MM.1S (cell line): Measurements from ENCODE around the gene GGN.
"Not testable (repeated sequence)": the region's sequence is repeated elsewhere in the genome, so short reads cannot be mapped to it uniquely, and the experiment has no call there.

Experiments used
- DNase-seq: peaks from one replicate; pipeline ENCODE4 v3.0.0-alpha.2; 2015
- H2AFZ ChIP-seq: fragments of 300-600 bp; sonication (generic); 2 replicates; pipeline ENCODE4 v1.6.0; 2016; ENCODE audit warnings: antibody characterized with exemption, low read length
- H3F3A ChIP-seq: fragments of 300-600 bp; sonication (generic); 2 replicates; pipeline ENCODE4 v1.6.1; 2016; ENCODE audit warnings: mild to moderate bottlenecking, antibody characterized with exemption, low read length, moderate library complexity, mixed read lengths; ENCODE audit not compliant: insufficient read depth
- H3K27ac ChIP-seq: fragments of 300-600 bp; sonication (generic); 2 replicates; pipeline ENCODE4 v1.5.1; 2016; ENCODE audit warnings: mild to moderate bottlenecking, low read length
- H3K27me3 ChIP-seq: fragments of 300-600 bp; sonication (generic); replicated peaks from 2 replicates; pipeline ENCODE4 v1.6.0; 2016; ENCODE audit warnings: low read length; ENCODE audit not compliant: insufficient read depth
- H3K36me3 ChIP-seq: fragments of 300-600 bp; sonication (generic); replicated peaks from 2 replicates; pipeline ENCODE4 v1.6.1; 2016; ENCODE audit warnings: mild to moderate bottlenecking, low read length, mixed read lengths; ENCODE audit not compliant: insufficient read depth
- H3K4me1 ChIP-seq: fragments of 300-600 bp; sonication (generic); 2 replicates; pipeline ENCODE4 v1.6.1; 2016; ENCODE audit warnings: low read length, mixed read lengths
- H3K4me2 ChIP-seq: fragments of 300-600 bp; sonication (generic); 2 replicates; pipeline ENCODE4 v1.6.0; 2016; ENCODE audit warnings: low read depth, low read length
- H3K4me3 ChIP-seq: fragments of 300-600 bp; sonication (generic); 2 replicates; pipeline ENCODE4 v1.5.1; 2016; ENCODE audit warnings: low read length, mixed read lengths
- H3K79me2 ChIP-seq: fragments of 300-600 bp; sonication (generic); 2 replicates; pipeline ENCODE4 v1.6.1; 2016; ENCODE audit warnings: mixed run types, low read length, mixed read lengths
- H3K9ac ChIP-seq: fragments of 300-600 bp; sonication (generic); 2 replicates; pipeline ENCODE4 v1.6.1; 2016; ENCODE audit warnings: low read length, mixed read lengths
- H3K9me2 ChIP-seq: fragments of 300-600 bp; sonication (generic); replicated peaks from 2 replicates; pipeline ENCODE4 v1.6.1; 2016; ENCODE audit warnings: mild to moderate bottlenecking, low read length, mixed read lengths; ENCODE audit not compliant: insufficient read depth
- H3K9me3 ChIP-seq: fragments of 300-600 bp; sonication (generic); replicated peaks from 2 replicates; pipeline ENCODE4 v1.6.1; 2016; ENCODE audit warnings: mild to moderate bottlenecking, low read length, mixed read lengths; ENCODE audit not compliant: insufficient read depth
- H4K20me1 ChIP-seq: fragments of 300-600 bp; sonication (generic); 2 replicates; pipeline ENCODE4 v1.6.1; 2016; ENCODE audit warnings: mild to moderate bottlenecking, low read length, moderate library complexity, mixed read lengths; ENCODE audit not compliant: insufficient read depth
- CTCF ChIP-seq: fragments of 300-600 bp; sonication (generic); IDR thresholded peaks from 2 replicates; pipeline ENCODE4 v1.5.1; 2016; ENCODE audit warnings: antibody characterized with exemption, low read length, mixed read lengths
- EZH2 ChIP-seq: fragments of 300-600 bp; sonication (generic); optimal IDR thresholded peaks from 2 replicates; pipeline ENCODE3; 2017; ENCODE audit warnings: low read depth, mild to moderate bottlenecking, antibody characterized with exemption, low read length, mixed read lengths
- EZH2phosphoT487 ChIP-seq: fragments of 300-600 bp; sonication (generic); IDR thresholded peaks from 2 replicates; pipeline ENCODE4 v1.6.1; 2018; ENCODE audit warnings: antibody characterized with exemption, low read length

GGN gene

GRCh38 chr19:38429055-38429810 is 41.4 kb upstream of the GGN start:
- H3K79me2 ChIP-seq, result no peaks in the 10 kb centered on the region
- no peaks in the 10 kb centered on the region for H3K4me1 ChIP-seq
- H3F3A ChIP-seq, result no peaks in the 10 kb centered on the region
- TF ChIP-seq CTCF (no peak), EZH2 (no peak), EZH2phosphoT487 (no peak)
- no peak for DNase-seq
- H3K36me3 ChIP-seq, result no peaks in the 10 kb centered on the region
- H3K9ac ChIP-seq, result no peak overlapping the region
- no peaks in the 10 kb centered on the region for H3K9me3 ChIP-seq
- H3K9me2 ChIP-seq, result no peaks in the 10 kb centered on the region
- H3K27me3 ChIP-seq, result peaks cover 56% of the 10 kb centered on the region
- H2AFZ ChIP-seq, result no peak overlapping the region
- no peaks in the 10 kb centered on the region for H4K20me1 ChIP-seq
- H3K4me2 ChIP-seq, result no peak overlapping the region
- no peak overlapping the region for H3K27ac ChIP-seq
- no peak overlapping the region for H3K4me3 ChIP-seq

- not testable (repeated sequence) for H3K4me3 ChIP-seq
Measured at GRCh38 chr19:38427035-38427677, 39.3 kb upstream of the GGN start.

GRCh38 chr19:38425810-38426466 is 38.1 kb upstream of the GGN start, which contains the start of gene RASGRP4:
Gene RASGRP4 (minus strand): TSS chr19:38426219. CDS start chr19:38426091, 128 bp downstream.
- H3K36me3 ChIP-seq, result no peaks in the 10 kb centered on the region
- no peaks in the 10 kb centered on the region for H3K79me2 ChIP-seq
- H2AFZ ChIP-seq, result no peak within 1 kb of the TSS
- no peak for TF ChIP-seq CTCF
- no peak for TF ChIP-seq EZH2
- TF ChIP-seq EZH2phosphoT487, result no peak
- DNase-seq, result no peak
- H3K4me1 ChIP-seq, result no peaks in the 10 kb centered on the region
- H3K4me2 ChIP-seq, result no peak within 1 kb of the TSS
- peaks cover 56% of the 10 kb centered on the region for H3K27me3 ChIP-seq
- no peaks in the 10 kb centered on the region for H3F3A ChIP-seq
- no peak within 1 kb of the TSS for H3K27ac ChIP-seq
- no peaks in the 10 kb centered on the region for H3K9me3 ChIP-seq
- H3K4me3 ChIP-seq, result no peak within 1 kb of the TSS; the same call in 1 of the 2 replicates
- no peaks in the 10 kb centered on the region for H4K20me1 ChIP-seq
- no peaks in the 10 kb centered on the region for H3K9me2 ChIP-seq
- H3K9ac ChIP-seq, result no peak within 1 kb of the TSS

More at GRCh38 chr19:38427035-38427677, 39.3 kb upstream of the GGN start:
- not testable (repeated sequence) for DNase-seq, H2AFZ ChIP-seq, H3F3A ChIP-seq, H3K4me1 ChIP-seq, H3K9ac ChIP-seq, H3K4me2 ChIP-seq, H3K36me3 ChIP-seq, H3K9me3 ChIP-seq, H3K9me2 ChIP-seq, H3K79me2 ChIP-seq, H4K20me1 ChIP-seq, H3K27ac ChIP-seq
- H3K27me3 ChIP-seq, result peaks cover 54% of the 10 kb centered on the region
